Prostate gland (tissue), 2 donors: Measurements from ENCODE around the gene CAMKK1.

Source experiments
- POLR2AphosphoS5 ChIP-seq: sonication (generic); formaldehyde crosslinking; IDR thresholded peaks from one replicate; pipeline ENCODE4 v1.6.1; 2017; ENCODE audit warnings: antibody characterized with exemption
- TF ChIP-seq, protein P1 (sequence below), 4 experiments: fragments of 200-600 bp in 2 of 4; fragments of 450-650 bp in 2 of 4; sonication (generic) in 2 of 4; IDR thresholded peaks; 1 replicate in 3 of 4; 2 replicates in 1 of 4; pipeline ENCODE4 v1.5.1; 2016 to 2019; ENCODE audit warnings: antibody characterized with exemption in 4 of 4, mild to moderate bottlenecking in 2 of 4, moderate library complexity in 2 of 4

DNA sequence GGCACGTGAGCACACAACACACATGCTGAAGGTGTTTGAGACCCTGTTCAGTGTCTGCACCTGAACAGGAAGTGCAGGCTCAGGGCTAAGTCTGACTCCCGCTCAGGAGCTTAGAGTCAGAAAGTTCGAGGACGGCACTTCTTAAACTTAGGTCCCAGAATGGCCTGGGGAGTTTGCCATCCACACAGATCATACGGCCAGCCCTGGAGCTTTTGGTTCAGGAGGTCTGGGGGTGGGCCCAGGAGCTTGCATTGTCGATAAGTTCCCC is 4.0 kb upstream of the CAMKK1 start:
- TF ChIP-seq, protein P1, sequence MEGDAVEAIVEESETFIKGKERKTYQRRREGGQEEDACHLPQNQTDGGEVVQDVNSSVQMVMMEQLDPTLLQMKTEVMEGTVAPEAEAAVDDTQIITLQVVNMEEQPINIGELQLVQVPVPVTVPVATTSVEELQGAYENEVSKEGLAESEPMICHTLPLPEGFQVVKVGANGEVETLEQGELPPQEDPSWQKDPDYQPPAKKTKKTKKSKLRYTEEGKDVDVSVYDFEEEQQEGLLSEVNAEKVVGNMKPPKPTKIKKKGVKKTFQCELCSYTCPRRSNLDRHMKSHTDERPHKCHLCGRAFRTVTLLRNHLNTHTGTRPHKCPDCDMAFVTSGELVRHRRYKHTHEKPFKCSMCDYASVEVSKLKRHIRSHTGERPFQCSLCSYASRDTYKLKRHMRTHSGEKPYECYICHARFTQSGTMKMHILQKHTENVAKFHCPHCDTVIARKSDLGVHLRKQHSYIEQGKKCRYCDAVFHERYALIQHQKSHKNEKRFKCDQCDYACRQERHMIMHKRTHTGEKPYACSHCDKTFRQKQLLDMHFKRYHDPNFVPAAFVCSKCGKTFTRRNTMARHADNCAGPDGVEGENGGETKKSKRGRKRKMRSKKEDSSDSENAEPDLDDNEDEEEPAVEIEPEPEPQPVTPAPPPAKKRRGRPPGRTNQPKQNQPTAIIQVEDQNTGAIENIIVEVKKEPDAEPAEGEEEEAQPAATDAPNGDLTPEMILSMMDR (IDR thresholded peaks at IDR 0.05): no peak
- TF ChIP-seq POLR2AphosphoS5: no peak
